SK-N-MC (cell line): Measurements from ENCODE around the gene LINS1.

ENCODE experiments used
- EZH2 ChIP-seq: fragments of 200-600 bp; sonication (generic); IDR thresholded peaks from one replicate; pipeline ENCODE4 v1.6.1; 2017; ENCODE audit warnings: antibody characterized with exemption
- FOXP2 ChIP-seq: optimal IDR thresholded peaks from 2 replicates; pipeline ENCODE3; 2011; ENCODE audit warnings: mild to moderate bottlenecking, moderate library complexity; ENCODE audit not compliant: insufficient read depth; ENCODE audit errors: extremely low read length, control extremely low read depth
- POLR2AphosphoS5 ChIP-seq: IDR thresholded peaks from 2 replicates; pipeline ENCODE4 v1.6.1; 2012; ENCODE audit warnings: mild to moderate bottlenecking, low read depth, low read length, borderline replicate concordance

GRCh38 chr15:100547961-100548360 lies 54.0 kb downstream of the LINS1 start:
- TF ChIP-seq EZH2 = no peak
- no peak for TF ChIP-seq POLR2AphosphoS5
- TF ChIP-seq FOXP2 = no peak
